Regular cardiac myocyte (primary cell): Measurements from ENCODE around the gene CNKSR2. TPM values are rescaled to one million over a fixed set of nuclear protein-coding genes. Genes with fewer than 3 reads are reported as not detected.

Source experiments
- total RNA-seq: library from RNA; depleted of rRNA; stranded (reverse); fragments of >200 nt; gene quantifications from 2 replicates; pipeline ENCODE4 v1.2.3, GENCODE V29; 2014

The CNKSR2 gene
- total RNA-seq = 2.3 and 3.1 TPM in 2 replicates

DNA sequence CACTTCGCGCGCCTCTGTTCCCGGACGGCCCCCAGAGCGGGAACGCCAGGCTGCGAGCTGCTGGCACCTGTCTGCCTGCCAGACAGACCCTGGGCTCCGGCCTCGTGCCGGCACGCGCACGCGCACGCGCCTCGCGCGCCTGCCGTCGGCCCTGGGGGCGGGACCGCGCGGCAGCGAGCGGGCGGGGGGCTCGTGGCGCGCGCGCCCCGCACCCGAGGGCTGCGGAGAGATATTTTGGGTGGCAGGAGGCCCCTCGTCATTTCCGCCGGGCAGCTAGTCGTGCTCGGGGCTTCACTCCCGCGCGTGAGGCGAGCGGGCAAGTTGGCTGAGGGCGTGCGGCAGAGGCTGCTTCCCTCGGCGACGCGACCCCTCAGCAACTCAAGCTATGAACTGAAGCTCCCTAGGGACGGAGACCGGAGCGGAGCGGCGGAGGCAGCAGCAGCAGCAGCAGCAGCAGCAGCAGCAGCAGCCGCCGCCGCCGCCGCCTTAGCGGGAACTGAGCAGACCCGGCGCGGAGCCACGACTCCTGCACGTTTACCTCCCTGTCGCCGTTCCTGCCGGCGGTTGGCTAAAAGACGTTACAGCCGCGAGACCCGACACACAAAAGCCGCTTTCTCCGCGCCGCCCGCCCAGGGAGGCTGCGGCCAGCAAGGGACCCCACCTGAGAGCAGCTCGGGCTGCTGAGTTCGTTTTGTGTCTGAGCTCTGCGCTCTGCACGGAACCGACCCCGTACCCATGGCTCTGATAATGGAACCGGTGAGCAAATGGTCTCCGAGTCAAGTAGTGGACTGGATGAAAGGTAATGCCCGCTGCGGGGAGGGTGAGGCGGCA, at the start of gene CNKSR2:
TSS of gene CNKSR2 (plus strand) at position 256 of the 831 bp plus-strand sequence. CDS start at position 736, 480 bp downstream.

DNA sequence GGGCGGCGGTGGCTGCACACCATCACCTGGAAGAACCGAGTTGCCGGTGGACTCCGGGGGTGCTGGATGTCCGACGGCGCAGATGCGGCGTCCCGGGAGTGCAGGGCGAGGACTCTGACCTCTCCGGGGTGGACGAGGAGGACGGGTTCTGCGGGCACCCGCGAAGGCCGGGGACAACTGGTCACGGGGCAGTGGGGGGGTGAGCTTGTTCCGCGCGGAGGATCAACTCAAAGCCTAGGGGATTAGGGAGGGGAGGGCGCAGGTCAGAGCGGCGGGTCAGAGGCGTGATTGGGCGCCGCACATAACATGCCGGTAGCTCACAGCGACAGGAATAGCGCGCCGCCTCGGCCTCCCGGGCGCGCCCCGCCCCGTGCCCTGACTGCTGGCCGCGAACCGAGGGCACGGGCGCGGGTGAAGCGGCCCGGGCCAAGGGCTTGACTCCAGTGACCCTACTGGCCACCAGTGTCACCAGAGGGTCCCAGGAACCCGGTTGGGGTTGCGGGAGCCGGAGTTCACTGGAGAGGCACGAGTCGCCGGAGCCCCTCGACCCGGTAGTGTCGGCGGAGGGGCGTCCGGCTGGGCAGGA, 284.0 kb downstream of the CNKSR2 start, which contains the start of gene KLHL34:
TSS of gene KLHL34 (minus strand) at position 179 of the 586 bp plus-strand sequence. CDS start 542 bp downstream, outside the sequence.

